Measurements from ENCODE around the gene RNF224.
A peak's percentile ranks its signal among the peaks of the same experiment; 100 is the strongest.
"Not testable (repeated sequence)": the region's sequence is repeated elsewhere in the genome, so short reads cannot be mapped to it uniquely, and the experiment has no call there.

The RNF224 gene

GRCh38 chr9:137228506-137228967, 1.2 kb downstream of the RNF224 start:
- DNase-seq (ENCODE audit: low read depth in 2 of 2), result no peak

GRCh38 chr9:137228968-137229896, 1.9 kb downstream of the RNF224 start:
- no peak for DNase-seq (ENCODE audit: low read depth in 2 of 2)

- DNase-seq (ENCODE audit: low read depth in 2 of 2), result no peak
Measured at GRCh38 chr9:137229903-137230704, 2.8 kb downstream of the RNF224 start.

- no peak for DNase-seq (ENCODE audit: low read depth in 2 of 2)
Measured at GRCh38 chr9:137230705-137231371, 3.5 kb downstream of the RNF224 start, which contains the start of gene SLC34A3. SLC34A3 (plus strand) TSS chr9:137230901; CDS start chr9:137231703, 802 bp downstream.

- DNase-seq (ENCODE audit: low read depth in 2 of 2), result no peak
Measured at GRCh38 chr9:137231372-137232039, 4.2 kb downstream of the RNF224 start.

- DNase-seq (ENCODE audit: low read depth in 2 of 2), result no peak
Measured at GRCh38 chr9:137232101-137232500, 4.8 kb downstream of the RNF224 start.

GRCh38 chr9:137232510-137232909, 5.2 kb downstream of the RNF224 start:
- DNase-seq (ENCODE audit: low read depth in 2 of 2), result no peak

GRCh38 chr9:137233143-137233980, 6.1 kb downstream of the RNF224 start:
- no peak for DNase-seq (ENCODE audit: low read depth in 2 of 2)

- DNase-seq (ENCODE audit: low read depth in 2 of 2), result no peak
Measured at GRCh38 chr9:137234055-137234697, 6.9 kb downstream of the RNF224 start.

- no peak for DNase-seq (ENCODE audit: low read depth in 2 of 2)
Measured at GRCh38 chr9:137234758-137235423, 7.6 kb downstream of the RNF224 start.

- no peak for DNase-seq (ENCODE audit: low read depth in 2 of 2)
Measured at GRCh38 chr9:137235424-137236237, 8.3 kb downstream of the RNF224 start.

- DNase-seq (ENCODE audit: low read depth in 2 of 2), result peak; percentile 38 to 39
Measured at GRCh38 chr9:137236238-137236935, 9.1 kb downstream of the RNF224 start.

- DNase-seq (ENCODE audit: low read depth in 2 of 2), result no peak
Measured at GRCh38 chr9:137236936-137237421, 9.7 kb downstream of the RNF224 start.

GRCh38 chr9:137237759-137238726, 10.7 kb downstream of the RNF224 start:
- DNase-seq (ENCODE audit: low read depth in 2 of 2), result no peak

GRCh38 chr9:137239541-137240200, 12.4 kb downstream of the RNF224 start:
- DNase-seq (ENCODE audit: low read depth in 2 of 2), result not testable (repeated sequence)

- peak in 1 of 2 experiments; percentile 21 for DNase-seq (ENCODE audit: low read depth in 2 of 2)
Measured at GRCh38 chr9:137240318-137240840, 13.1 kb downstream of the RNF224 start.

Measured in fibroblast of skin of left quadriceps (primary cell).